GM08714 (cell line): ENCODE measurements around the gene SYNE3.

Experiments used
- H3K4me3 ChIP-seq: fragments of 200-500 bp; sonication (Bioruptor generic); 2 replicates; pipeline ENCODE4 v1.5.1; 2014; ENCODE audit warnings: mild to moderate bottlenecking, low read length, inconsistent platforms
- ZNF274 ChIP-seq: IDR thresholded peaks from 2 replicates; pipeline ENCODE4 v1.6.1; 2012; ENCODE audit warnings: mild to moderate bottlenecking, low read depth, low read length

SYNE3 gene

GRCh38 chr14:95523815-95524448, 7.5 kb upstream of the SYNE3 start:
- no peak overlapping the region for H3K4me3 ChIP-seq
- no peak for TF ChIP-seq ZNF274

- TF ChIP-seq ZNF274: no peak
- no peak overlapping the region for H3K4me3 ChIP-seq
These were observed 6.8 kb upstream of the SYNE3 start for GRCh38 chr14:95523051-95523814.

GRCh38 chr14:95522556-95522955, 6.1 kb upstream of the SYNE3 start:
- no peak for TF ChIP-seq ZNF274
- H3K4me3 ChIP-seq: no peak overlapping the region

GRCh38 chr14:95522116-95522515, 5.7 kb upstream of the SYNE3 start:
- no peak overlapping the region for H3K4me3 ChIP-seq
- TF ChIP-seq ZNF274: no peak

GRCh38 chr14:95521001-95521400, 4.6 kb upstream of the SYNE3 start:
- no peak overlapping the region for H3K4me3 ChIP-seq
- no peak for TF ChIP-seq ZNF274

GRCh38 chr14:95520346-95520745, 3.9 kb upstream of the SYNE3 start:
- H3K4me3 ChIP-seq: peak overlapping the region; percentile 36; the same call in 1 of the 2 replicates
- TF ChIP-seq ZNF274: no peak

GRCh38 chr14:95519699-95520098, 3.2 kb upstream of the SYNE3 start:
- peak overlapping the region; percentile 36; the same call in 1 of the 2 replicates for H3K4me3 ChIP-seq
- no peak for TF ChIP-seq ZNF274

- peak overlapping the region; percentile 29; the same call in 1 of the 2 replicates for H3K4me3 ChIP-seq
- no peak for TF ChIP-seq ZNF274
These were observed 1.7 kb upstream of the SYNE3 start for GRCh38 chr14:95518045-95518751.

GRCh38 chr14:95515596-95516552, 576 bp downstream of the SYNE3 start:
- no peak for TF ChIP-seq ZNF274
- H3K4me3 ChIP-seq: peak overlapping the region; percentile 65; the same call in 1 of the 2 replicates

- H3K4me3 ChIP-seq: peak overlapping the region; percentile 65; the same call in 1 of the 2 replicates
- no peak for TF ChIP-seq ZNF274
These were observed 1.4 kb downstream of the SYNE3 start for GRCh38 chr14:95515080-95515489.

GRCh38 chr14:95514131-95515079, 2.0 kb downstream of the SYNE3 start:
- peak overlapping the region; percentile 65; the same call in 1 of the 2 replicates for H3K4me3 ChIP-seq

GRCh38 chr14:95513291-95513690, 3.2 kb downstream of the SYNE3 start:
- H3K4me3 ChIP-seq: no peak overlapping the region
- TF ChIP-seq ZNF274: no peak

More at GRCh38 chr14:95514131-95515079, 2.0 kb downstream of the SYNE3 start:
- no peak for TF ChIP-seq ZNF274
